HG03060 (cell line): ENCODE data around the gene HSCB.
"Not testable (repeated sequence)": the region's sequence is repeated elsewhere in the genome, so short reads cannot be mapped to it uniquely, and the experiment has no call there.

ENCODE experiments used
- ATAC-seq: cut with Tn5 transposase; IDR thresholded peaks from one replicate; pipeline ENCODE4 v1.9.1; 2021; ENCODE audit warnings: low read depth, moderate number of reproducible peaks; ENCODE audit not compliant: unreplicated experiment

The HSCB gene

GRCh38 chr22:28783786-28784671 lies 42.2 kb downstream of the HSCB start:
- ATAC-seq: no peak

DNA sequence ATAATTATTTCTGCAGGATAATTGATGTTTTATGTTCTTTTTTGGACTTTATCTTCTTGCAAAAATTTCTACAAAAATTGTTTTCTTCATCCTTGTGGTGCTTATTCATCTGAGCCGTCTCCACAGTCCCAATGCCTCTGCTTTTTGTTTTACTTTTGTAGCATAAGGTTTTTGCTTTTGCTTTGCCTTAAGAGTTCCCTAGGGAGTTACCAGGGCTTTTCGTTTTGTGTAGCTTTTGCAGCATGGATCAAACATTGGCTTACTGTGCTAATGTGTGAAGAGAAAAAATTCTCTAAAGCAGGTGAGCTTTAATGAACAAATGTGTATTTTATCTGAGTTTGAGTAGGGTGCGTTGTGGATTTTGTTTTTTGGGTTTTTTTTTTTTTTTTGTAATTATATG lies 46.8 kb downstream of the HSCB start:
- ATAC-seq: no peak

DNA sequence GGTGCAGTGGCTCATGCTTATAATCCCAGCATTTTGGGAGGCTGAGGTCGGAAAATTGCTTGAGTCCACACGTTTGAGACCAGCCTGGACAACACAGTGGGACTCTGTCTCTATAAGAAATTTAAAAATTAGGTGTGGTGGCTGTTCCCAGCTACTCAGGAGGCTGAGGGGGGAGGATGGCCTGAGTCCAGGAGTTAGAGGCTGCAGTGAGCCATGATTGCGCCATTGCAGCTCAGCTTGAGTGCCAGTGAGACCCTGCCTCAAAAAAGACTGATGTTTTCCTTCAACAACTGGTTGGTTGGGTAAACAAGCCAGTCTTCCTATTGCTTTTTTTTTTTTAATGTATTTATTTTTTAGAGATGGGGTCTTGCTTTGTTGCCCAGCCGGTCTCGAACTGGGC lies 49.3 kb downstream of the HSCB start:
- ATAC-seq: no peak

GRCh38 chr22:28791841-28792490 lies 50.1 kb downstream of the HSCB start:
- ATAC-seq: peak; percentile 40

GRCh38 chr22:28792491-28793383 lies 50.9 kb downstream of the HSCB start:
- no peak for ATAC-seq

DNA sequence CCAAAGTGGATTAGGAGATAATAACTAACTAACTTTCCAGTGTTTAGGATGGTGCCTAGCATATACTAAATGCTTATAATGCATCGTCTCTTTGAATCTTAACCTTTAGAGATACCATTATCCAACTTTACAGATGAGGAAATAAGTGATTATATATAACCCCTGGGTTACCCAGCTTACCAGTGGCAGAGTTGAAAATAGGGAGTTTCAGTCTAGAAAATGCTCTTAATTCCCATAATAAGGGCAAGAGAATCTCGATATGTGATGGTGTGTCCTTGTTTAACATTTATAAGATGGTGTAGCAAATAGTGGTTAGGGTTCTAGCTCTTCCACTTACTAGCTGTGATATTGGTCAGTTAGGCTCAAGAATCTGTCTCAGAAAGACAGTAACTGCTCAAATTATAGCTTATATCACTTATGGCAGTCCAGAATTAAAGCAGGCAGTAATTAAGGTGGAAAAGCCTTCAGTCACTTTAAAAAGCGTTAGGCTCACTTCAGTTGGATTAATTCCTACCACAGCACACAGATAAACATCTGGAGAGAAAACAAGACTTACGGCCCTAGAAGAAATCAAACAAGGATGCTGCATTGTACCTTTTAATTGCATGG lies 52.2 kb downstream of the HSCB start:
- no peak for ATAC-seq

GRCh38 chr22:28795071-28795693 lies 53.3 kb downstream of the HSCB start:
- ATAC-seq: no peak

DNA sequence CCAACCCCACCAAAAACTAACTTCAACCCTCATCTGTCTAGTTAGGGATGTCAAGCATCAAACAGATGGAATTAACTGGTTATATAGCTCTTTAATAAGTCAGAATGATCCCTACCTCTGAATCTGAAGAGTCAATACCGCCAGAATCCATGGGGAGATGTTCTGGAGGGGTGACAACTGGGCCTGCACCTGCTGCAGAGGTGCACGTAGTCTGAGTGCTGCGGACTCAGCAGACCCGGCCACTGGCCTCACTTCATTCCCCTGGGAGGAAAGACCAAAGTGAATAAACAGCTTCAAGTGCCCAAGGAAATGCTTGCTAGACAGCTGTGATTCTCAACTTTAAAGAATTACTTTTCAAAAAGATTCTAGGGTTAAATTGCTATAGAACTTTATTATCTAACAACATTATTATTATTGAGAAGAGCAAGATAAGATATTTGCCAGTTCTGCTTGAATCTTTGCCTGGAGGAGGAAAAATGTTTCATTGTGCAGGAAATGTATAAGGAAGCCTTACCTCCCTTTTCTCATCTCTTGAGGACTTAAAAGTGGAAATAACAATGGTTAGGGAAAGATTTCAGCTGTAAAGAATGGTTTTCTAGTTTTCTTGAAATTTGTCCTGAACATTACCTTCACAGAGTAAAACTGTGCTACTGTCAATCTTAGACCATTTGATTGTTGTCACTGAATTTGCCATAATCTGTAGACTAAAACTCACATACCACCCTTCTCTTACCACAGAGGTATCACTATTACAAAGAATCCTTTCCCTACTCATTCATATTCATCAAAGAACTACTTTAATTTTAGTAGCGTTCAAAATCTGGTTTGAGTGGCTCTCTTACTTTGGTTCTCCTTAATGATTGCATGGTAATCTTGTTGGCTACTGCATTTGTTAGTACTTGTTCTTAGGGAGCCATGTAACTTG lies 54.4 kb downstream of the HSCB start:
- ATAC-seq: no peak

GRCh38 chr22:28798810-28799605 lies 57.2 kb downstream of the HSCB start:
- ATAC-seq: no peak

- ATAC-seq: no peak
Measured at GRCh38 chr22:28799606-28800307, 57.9 kb downstream of the HSCB start.

DNA sequence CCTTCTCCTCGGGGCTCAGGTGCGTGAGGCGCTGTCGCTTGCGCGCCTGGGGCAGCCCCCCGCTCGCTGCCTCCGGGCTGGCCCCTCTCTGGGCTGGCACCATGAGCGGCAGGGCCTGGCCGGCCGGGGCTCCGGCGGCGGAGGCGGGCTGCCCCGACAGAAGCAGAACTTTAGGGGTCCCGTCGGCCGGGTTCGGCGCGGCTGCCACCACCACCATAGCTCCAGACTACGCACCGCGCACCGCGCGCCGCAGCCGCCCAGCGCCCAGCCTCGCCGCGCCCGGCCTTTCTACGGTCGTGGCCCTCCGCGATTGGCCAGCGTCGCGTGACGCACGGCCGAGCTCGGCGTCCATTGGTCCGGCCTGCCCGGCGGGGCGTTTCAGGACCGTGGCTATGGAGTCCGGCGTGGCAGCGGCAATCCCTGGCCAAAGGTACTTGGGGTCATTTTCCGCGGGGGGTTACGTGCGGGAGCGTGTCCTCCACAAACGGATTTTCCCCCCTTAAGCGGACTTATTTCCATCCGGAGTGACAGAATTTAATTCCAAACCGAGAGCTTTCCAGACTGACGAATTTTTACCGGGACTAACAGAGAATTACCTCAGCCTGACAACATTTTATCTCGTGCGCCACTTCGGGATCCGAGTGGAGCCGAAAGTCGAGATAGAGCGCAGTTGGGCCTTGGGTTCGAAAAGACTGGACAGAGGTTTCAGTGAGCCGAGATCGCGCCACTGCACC lies 58.6 kb downstream of the HSCB start, which contains the start of gene XBP1:
Gene XBP1, minus strand, starts transcription at position 262 of the 734 bp plus-strand sequence.
- peak; percentile 40 for ATAC-seq

- ATAC-seq: no peak
Measured at GRCh38 chr22:28801845-28802594, 60.2 kb downstream of the HSCB start.

DNA sequence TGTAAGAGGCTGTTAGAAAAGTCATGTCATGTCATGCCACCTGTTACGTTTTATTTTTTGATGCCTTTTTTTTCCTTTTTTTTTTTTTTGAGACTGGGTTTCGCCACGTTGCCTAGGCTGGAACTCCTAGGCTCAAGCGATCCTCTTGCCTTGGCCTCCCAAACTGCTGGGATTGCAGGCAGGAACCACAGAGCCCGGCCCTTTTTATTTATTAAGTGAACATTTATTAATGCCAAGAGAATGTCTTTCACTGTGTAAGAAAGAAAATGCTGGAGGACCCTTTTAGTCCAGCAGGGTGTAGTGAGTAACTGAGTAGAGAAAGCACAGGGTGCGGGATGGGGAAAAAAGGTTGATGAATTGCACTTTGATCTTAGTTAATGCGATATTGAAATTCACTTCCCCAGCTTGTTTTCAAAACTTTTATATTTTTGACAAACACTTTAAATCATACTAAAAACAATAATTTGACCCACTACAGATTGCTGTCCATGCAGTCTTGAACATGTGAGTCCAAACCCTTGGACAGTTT lies 60.8 kb downstream of the HSCB start:
- ATAC-seq: no peak

- not testable (repeated sequence) for ATAC-seq
Measured at GRCh38 chr22:28805426-28805825, 63.6 kb downstream of the HSCB start.
